ENCODE results near the gene ATAD3A.

The ATAD3A gene

GRCh38 chr1:1577367-1578011 is 65.5 kb downstream of the ATAD3A start:
- TF ChIP-seq CTCF (IDR thresholded peaks at IDR 0.05; ENCODE audit: borderline replicate concordance, insufficient read depth, low read depth, low read length) = no peak
- no peak overlapping the region for H3K4me3 ChIP-seq (ENCODE audit: low read depth, low read length)

GRCh38 chr1:1578371-1578940 is 66.5 kb downstream of the ATAD3A start:
- no peak overlapping the region for H3K4me3 ChIP-seq (ENCODE audit: low read depth, low read length)
- TF ChIP-seq CTCF (IDR thresholded peaks at IDR 0.05; ENCODE audit: borderline replicate concordance, insufficient read depth, low read depth, low read length) = no peak

GRCh38 chr1:1582585-1583346 is 70.8 kb downstream of the ATAD3A start:
- H3K4me3 ChIP-seq (ENCODE audit: low read depth, low read length) = no peak overlapping the region
- TF ChIP-seq CTCF (IDR thresholded peaks at IDR 0.05; ENCODE audit: borderline replicate concordance, insufficient read depth, low read depth, low read length) = no peak

DNA sequence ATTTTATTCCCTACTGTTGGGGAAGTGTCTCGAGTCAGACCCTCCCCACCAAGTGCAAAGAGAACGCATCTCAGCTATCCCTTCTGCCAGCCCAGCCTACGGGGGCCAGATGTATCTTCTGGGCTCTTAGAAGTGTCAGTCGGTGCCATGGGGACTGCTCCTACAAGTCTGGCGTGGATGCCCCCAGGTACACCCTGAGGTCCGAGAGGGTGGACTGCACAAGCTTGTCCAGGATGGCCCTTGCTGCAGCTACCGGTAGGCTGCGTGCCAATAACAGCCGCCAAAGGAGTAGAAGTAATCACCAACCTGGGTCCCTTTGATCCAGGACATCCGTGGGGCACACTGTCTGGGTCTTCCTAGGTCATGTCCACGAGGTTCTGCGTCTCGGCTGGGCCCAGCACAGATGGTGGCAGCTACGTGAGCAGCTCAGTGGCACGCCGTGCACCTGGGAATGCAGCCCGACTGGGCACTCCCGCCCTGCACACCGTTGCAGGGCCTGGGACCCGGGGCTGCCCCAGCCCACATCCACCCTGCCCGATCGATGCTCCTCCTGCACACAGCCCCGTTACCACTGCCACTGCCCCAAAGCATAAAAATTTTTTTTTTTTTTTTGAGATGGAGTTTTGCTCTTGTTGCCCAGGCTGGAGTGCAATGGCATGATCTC is 71.5 kb downstream of the ATAD3A start:
- TF ChIP-seq CTCF (IDR thresholded peaks at IDR 0.05; ENCODE audit: borderline replicate concordance, insufficient read depth, low read depth, low read length) = no peak

More for the DNA sequence above, 71.5 kb downstream of the ATAD3A start:
- H3K4me3 ChIP-seq (ENCODE audit: low read depth, low read length) = no peak overlapping the region
